Stimulated activated CD8-positive, alpha-beta memory T cell treated with anti-CD3 and anti-CD28 coated beads, Interleukin-7, amount 100 ng/mL, for 48 hours (primary cell): ENCODE measurements around the gene HOMER3.

Experiments used
- DNase-seq, 2 donors: peaks; one replicate each; pipeline ENCODE4 v3.0.0-alpha.2; 2020; ENCODE audit warnings: low read depth in 1 of 2; ENCODE audit errors: extremely low read depth in 1 of 2

The HOMER3 gene

GRCh38 chr19:18886972-18887371 lies 54.0 kb downstream of the HOMER3 start:
- DNase-seq: no peak

- no peak for DNase-seq
Measured at GRCh38 chr19:18883526-18884304, 57.3 kb downstream of the HOMER3 start.

GRCh38 chr19:18881491-18881890 lies 59.5 kb downstream of the HOMER3 start:
- DNase-seq: no peak

GRCh38 chr19:18879579-18880373 lies 61.2 kb downstream of the HOMER3 start:
- DNase-seq: peak in 1 of 2 donors; percentile 22
